Measurements from ENCODE around the gene RBBP9. TPM values are rescaled to one million over a fixed set of nuclear protein-coding genes. Genes with fewer than 3 reads are reported as not detected.
A peak's percentile ranks its signal among the peaks of the same experiment; 100 is the strongest.

RBBP9 gene
- total and polyA plus RNA-seq, 2 of the 4 experiments (the other 2 are of a cell fraction): 4.8 to 31.4 TPM

DNA sequence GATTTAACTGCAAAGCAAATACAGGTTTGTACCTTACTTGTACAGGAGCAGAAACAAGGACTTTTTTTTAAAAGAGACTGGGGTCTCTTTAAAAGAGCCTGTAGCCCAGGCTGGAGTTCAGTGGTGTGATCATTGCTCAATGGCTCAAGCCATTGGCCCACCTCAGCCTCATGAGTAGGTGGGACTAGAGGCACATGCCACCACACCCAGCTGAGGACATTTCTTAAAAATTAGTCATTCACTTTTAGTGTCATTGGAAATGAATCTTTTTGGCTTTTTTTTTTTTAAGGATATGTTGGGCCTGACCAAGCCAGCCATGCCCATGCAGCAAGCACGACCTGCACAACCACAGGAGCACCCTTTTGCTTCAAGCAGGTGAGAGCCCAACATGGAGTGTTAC is 27.6 kb upstream of the RBBP9 start:
- peak; percentile 59 for ATAC-seq (ENCODE audit: low read depth)
- no peak overlapping the region for H3K27ac ChIP-seq (ENCODE audit: insufficient read depth, low read length)

More for the DNA sequence above, 27.6 kb upstream of the RBBP9 start:
- H4K91ac ChIP-seq (ENCODE audit: insufficient read depth, low read depth, low read length): peak overlapping the region; percentile 66; the same call in 1 of the 2 replicates
- no peak overlapping the region for H4K5ac ChIP-seq (ENCODE audit: low read depth, low read length)
- H3K9me1 ChIP-seq (ENCODE audit: insufficient read depth, low read length): peaks cover 5% of the 10 kb centered on the region
- peak overlapping the region; percentile 50 to 58; a peak in 3 of 4 replicates for H4K8ac ChIP-seq (ENCODE audit: low read depth in 2 of 2, low read length in 2 of 2)
- dilution Hi-C loops (cut with HindIII; ENCODE audit: low sequenced_read_pairs, unreplicated experiment): no loop called here
- H3K4me3 ChIP-seq (ENCODE audit: insufficient read depth, low read depth, low read length): no peak overlapping the region
- peaks cover 34% of the 10 kb centered on the region for H3K36me3 ChIP-seq (ENCODE audit: control insufficient read depth, insufficient read depth, low read length)
- ChIA-PET CTCF (interaction anchor here (0.7 kb wide), 1 partner anchor 10 kb away, joined by 7 read pairs; no protein-coding TSS in a partner anchor), POLR2A (ENCODE audit: unreplicated experiment) (no interaction called here)
- peak overlapping the region; percentile 64 for H2BK5ac ChIP-seq (ENCODE audit: low read depth, low read length, poor library complexity, severe bottlenecking)
- no CpG with 5 or more reads among the region's 1 CpG for WGBS, 2 experiments (ENCODE audit: extremely low coverage in 2 of 2, insufficient read length in 1 of 2)
- BruUV-seq (replicated peaks): no TSS peak
- H3K14ac ChIP-seq (replicated peaks; ENCODE audit: low read depth, low read length): peak overlapping the region; percentile 73
- no peak overlapping the region for H2AK5ac ChIP-seq (ENCODE audit: low read depth, low read length)
- no peak overlapping the region for H2AFZ ChIP-seq (replicated peaks; ENCODE audit: low read length, poor library complexity)
- no peak for TF ChIP-seq CHD1 (IDR thresholded peaks at IDR 0.05; ENCODE audit: low read depth, low read length)
- peak; percentile 88 for TF ChIP-seq CEBPB (IDR thresholded peaks at IDR 0.05; ENCODE audit: low read depth, low read length)
- TF ChIP-seq MAFK (IDR thresholded peaks at IDR 0.05; ENCODE audit: low read depth, low read length): no peak
- no peak for TF ChIP-seq RCOR1 (IDR thresholded peaks at IDR 0.05; ENCODE audit: insufficient replicate concordance, low read length)
- TF ChIP-seq CTCF (conservative IDR thresholded peaks at IDR 0.05; ENCODE audit: low read depth, low read length): no peak
- no peak for TF ChIP-seq SMC3 (IDR thresholded peaks at IDR 0.05; ENCODE audit: low read depth, low read length)
- no peak for TF ChIP-seq FOS (IDR thresholded peaks at IDR 0.05; ENCODE audit: low read depth, low read length)
- TF ChIP-seq ELK1 (IDR thresholded peaks at IDR 0.05; ENCODE audit: borderline replicate concordance, low read depth, low read length): no peak
- TF ChIP-seq RAD21 (IDR thresholded peaks at IDR 0.05; ENCODE audit: low read length): no peak
- no peak for TF ChIP-seq MXI1 (IDR thresholded peaks at IDR 0.05; ENCODE audit: borderline replicate concordance, low read depth, low read length)
- TF ChIP-seq NFE2L2 (IDR thresholded peaks at IDR 0.05; ENCODE audit: low read depth, low read length): no peak
- no peak for TF ChIP-seq POLR2A (IDR thresholded peaks at IDR 0.05; ENCODE audit: low read depth, low read length)
- TF ChIP-seq MAZ (IDR thresholded peaks at IDR 0.05; ENCODE audit: borderline replicate concordance, low read depth, low read length): no peak
- TF ChIP-seq BHLHE40 (IDR thresholded peaks at IDR 0.05; ENCODE audit: low read depth, low read length): peak; percentile 57; the same call in 1 of the 2 replicates
- TF ChIP-seq USF2 (IDR thresholded peaks at IDR 0.05; ENCODE audit: low read depth, low read length): peak; percentile 19; the same call in 1 of the 2 replicates
- TF ChIP-seq RFX5 (IDR thresholded peaks at IDR 0.05; ENCODE audit: low read depth, low read length): no peak
- in situ Hi-C loops (cut with MboI; ENCODE audit: low sequenced_read_pairs): loop anchor here (25.0 kb wide), 2 partner anchors 113 to 1513 kb away; no protein-coding TSS in a partner anchor
- no peak overlapping the region; the same call in 1 of the 2 replicates for H3K18ac ChIP-seq (ENCODE audit: low read depth, low read length)
- H2AK9ac ChIP-seq (replicated peaks; ENCODE audit: low read depth, low read length, poor library complexity): no peak overlapping the region
- H4K20me1 ChIP-seq (ENCODE audit: insufficient read depth, low read length): no peaks in the 10 kb centered on the region
- H2BK20ac ChIP-seq (ENCODE audit: low read depth, low read length): peak overlapping the region; percentile 36; the same call in 1 of the 2 replicates
- peaks cover 9% of the 10 kb centered on the region in 2 experiments for H3K79me1 ChIP-seq (ENCODE audit: low read depth in 1 of 2, low read length in 2 of 2)
- no peak overlapping the region for H3K9ac ChIP-seq (ENCODE audit: low read depth, low read length)
- peak overlapping the region; percentile 76 for H2BK120ac ChIP-seq (ENCODE audit: low read depth, low read length)
- H3K23ac ChIP-seq (ENCODE audit: low read depth, low read length): no peak overlapping the region
- no peak overlapping the region for H2BK15ac ChIP-seq (ENCODE audit: low read depth, low read length)
- intact Hi-C loops (cut with micrococcal nuclease): no loop called here
- no peak overlapping the region for H3K56ac ChIP-seq (ENCODE audit: extremely low read depth, insufficient read depth, low read length)
- no peak overlapping the region for H3K4me2 ChIP-seq (ENCODE audit: low read depth, low read length)
- H3K4me1 ChIP-seq (ENCODE audit: control insufficient read depth, insufficient read depth, low read length): peaks cover 2% of the 10 kb centered on the region
- H3K9me3 ChIP-seq (ENCODE audit: control insufficient read depth, insufficient read depth, low read length): no peaks in the 10 kb centered on the region
- H3K27me3 ChIP-seq (ENCODE audit: control insufficient read depth, insufficient read depth, low read length): no peaks in the 10 kb centered on the region
- H3K4ac ChIP-seq (ENCODE audit: low read depth, low read length): peak overlapping the region; percentile 55; the same call in 1 of the 2 replicates
- DNase-seq: peak; percentile 68
